ENCODE results near the gene RHBDF2.

The RHBDF2 gene

DNA sequence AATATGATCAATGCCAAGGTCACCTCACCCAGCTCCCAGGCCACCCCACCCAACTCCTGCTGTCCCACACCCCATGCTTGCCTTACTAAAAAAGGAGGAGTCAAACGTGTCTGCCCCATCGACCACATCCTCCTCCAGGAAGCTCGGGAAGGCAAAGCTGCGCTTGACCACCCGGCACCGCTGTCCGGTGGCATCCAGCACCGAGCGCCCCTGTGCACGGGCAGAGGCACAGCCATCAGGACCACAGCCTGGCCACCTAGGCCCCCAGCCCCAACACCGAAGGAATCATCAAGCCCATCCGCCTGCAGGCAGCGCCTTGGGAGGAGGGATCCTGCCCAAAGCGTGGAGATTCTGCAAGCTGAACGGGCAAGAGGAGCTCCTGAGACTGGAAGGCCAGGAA, 23.6 kb downstream of the RHBDF2 start:
- DNase-seq: no peak

- DNase-seq: no peak
These were observed 24.5 kb downstream of the RHBDF2 start for GRCh38 chr17:76476736-76477135.

GRCh38 chr17:76475302-76475701, 25.9 kb downstream of the RHBDF2 start:
- no peak for DNase-seq

- DNase-seq: no peak
These were observed 26.3 kb downstream of the RHBDF2 start for GRCh38 chr17:76474894-76475293.

GRCh38 chr17:76474238-76474637, 27.0 kb downstream of the RHBDF2 start:
- DNase-seq: no peak

- no peak for DNase-seq
These were observed 27.7 kb downstream of the RHBDF2 start for GRCh38 chr17:76473541-76473985.

GRCh38 chr17:76472726-76473125, 28.5 kb downstream of the RHBDF2 start:
- DNase-seq: no peak

DNA sequence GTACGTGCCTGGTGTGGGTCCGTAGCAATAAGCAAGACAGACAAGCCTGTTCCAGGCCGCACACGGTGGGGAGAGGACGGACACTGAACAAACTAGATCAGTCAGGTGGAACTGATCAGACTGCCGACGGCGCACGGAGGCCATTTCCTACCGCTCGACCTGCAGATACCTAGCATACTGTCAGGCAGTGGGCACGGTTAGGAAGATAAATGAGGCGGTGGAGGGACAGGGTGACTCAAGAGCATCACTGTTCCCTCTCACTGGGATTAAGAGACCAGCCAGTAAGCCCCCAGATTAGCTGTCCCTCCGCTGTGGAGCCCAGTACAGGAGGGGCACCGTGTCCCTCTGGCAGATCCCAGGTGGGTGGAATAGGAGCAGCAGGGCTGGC, 29.0 kb downstream of the RHBDF2 start:
- no peak for DNase-seq

GRCh38 chr17:76471498-76472257, 29.5 kb downstream of the RHBDF2 start:
- DNase-seq: no peak

DNA sequence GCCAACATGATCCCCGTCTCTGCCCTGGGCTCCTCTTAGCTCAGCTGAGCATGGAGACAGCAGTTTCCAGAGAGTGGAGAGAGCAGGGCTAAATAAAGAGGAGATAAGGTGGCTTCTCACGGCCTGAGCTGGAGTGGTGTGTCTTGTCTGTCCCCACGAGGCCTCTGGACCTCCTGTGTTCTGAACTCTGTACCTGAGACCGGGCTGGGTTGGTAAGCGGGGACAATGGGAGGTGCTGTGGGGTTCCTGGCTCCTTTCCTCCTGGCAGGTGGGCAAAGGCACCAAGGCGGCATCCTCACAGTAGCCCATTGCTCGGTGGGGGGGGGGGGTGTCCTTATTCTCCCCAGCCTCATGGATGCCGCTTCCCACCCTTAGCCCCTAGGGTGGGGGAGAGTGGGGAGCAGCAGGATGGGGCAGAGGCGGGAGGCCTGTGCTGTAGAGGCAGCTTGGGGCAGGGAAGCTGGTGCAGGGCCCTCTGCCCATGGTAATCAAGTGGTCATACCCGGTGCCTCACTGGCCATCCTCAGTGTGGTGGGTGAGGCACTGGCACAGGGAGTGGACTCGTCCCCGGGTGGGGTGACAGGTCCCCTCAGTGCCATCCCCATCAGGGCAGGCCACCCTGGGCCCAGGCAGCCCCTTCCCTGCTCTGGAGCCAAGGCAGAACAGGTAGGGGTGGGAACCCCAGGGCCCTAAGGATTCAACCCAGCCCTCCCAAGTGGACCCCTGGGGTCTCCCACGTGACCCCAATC, 31.1 kb downstream of the RHBDF2 start:
- no peak for DNase-seq

DNA sequence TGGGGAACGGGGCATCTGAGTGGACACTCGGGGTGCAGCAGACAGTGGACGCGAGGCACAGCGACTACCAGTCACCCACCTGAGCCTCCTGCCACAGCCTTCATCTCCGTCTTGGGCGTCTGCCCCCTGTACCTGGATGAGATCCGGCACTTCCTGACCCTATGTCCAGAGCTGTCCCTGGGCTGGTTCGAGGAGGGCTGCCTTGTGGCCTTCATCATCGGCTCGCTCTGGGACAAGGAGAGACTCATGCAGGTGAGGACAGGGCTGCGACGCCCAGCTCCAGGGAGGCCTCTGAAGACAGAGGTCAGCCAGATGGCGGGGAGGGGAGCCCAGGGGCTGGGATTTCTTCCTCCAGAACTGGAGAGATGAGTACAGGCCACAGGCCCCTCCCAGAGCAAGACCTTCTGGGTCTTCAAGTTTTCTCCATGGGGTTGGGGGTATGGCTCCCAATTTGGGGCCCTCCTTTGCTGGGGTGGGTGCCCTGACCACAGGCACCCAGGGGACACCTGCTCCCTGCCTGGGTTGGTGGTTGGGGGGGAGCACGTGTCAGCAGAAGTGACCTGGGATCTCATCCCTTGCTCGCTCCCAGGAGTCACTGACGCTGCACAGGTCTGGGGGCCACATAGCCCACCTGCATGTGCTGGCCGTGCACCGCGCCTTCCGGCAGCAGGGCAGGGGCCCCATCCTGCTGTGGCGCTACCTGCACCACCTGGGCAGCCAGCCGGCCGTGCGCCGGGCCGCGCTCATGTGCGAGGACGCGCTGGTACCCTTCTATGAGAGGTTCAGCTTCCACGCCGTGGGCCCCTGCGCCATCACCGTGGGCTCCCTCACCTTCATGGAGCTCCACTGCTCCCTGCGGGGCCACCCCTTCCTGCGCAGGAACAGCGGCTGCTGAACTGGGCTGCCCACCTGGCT, 31.9 kb downstream of the RHBDF2 start:
- no peak for DNase-seq

- no peak for DNase-seq
These were observed 32.6 kb downstream of the RHBDF2 start for GRCh38 chr17:76468634-76469010.

GRCh38 chr17:76467809-76468633, 33.2 kb downstream of the RHBDF2 start:
- no peak for DNase-seq

DNA sequence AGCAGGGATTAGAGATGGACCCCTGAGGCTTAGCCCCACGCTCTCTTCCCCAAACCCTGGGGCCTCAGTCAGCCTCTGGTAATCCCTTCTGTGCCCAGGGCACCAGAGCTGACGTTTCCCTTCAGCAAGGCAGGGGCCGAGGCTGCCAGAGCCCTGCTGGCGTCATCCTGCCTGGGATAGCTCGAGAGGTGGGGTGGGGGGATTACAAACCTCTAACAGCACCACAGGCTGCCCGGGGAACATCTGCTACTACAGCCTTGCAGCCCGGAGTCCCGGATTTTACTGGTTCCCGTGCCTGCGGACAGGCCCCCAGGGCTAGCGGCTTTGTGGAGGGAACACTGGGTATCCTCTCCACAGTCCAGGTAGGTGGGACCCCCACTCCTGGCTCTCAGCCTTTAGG, 33.9 kb downstream of the RHBDF2 start, which contains the start of gene AANAT:
AANAT (plus strand) TSS at position 238 of the 400 bp plus-strand sequence. CDS start 1,144 bp downstream, outside the sequence.
- DNase-seq: no peak

- no peak for DNase-seq
These were observed 34.5 kb downstream of the RHBDF2 start for GRCh38 chr17:76466775-76467130.

DNA sequence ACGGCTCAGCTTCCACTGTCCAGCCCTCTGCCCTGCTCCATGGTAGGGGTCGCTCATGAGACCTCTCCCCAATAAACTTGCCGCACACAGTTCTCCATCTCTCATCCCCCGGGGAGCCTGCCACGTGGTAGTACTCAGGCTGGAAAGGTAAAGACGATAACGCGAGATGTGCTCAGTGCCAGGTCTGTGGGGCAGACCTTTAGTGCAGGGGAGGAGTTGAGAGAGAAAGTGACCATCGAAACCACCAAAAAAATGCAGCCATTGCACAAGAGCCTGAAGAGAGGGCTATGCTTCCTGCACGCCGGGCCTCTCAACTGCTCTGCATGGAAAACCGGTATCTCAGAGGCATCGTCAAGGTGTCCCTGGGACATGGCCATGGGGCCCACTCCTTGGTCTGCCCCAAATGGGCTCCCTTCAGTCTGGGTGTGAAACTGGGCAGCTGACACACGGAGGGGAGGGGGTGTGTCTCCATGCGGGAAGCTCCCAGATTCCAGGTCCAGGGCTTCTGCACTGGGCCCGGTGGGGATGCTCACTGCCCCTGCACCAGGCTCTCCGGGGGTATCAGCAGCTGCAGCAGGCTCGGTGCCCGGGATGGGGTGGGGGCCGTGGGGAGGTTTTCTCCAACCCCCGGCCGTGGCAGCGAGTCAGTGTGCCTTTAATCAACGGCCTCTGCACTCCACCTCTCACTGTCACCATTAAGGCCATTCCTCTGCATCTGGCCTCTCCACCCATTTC, 38.5 kb downstream of the RHBDF2 start:
- no peak for DNase-seq

DNA sequence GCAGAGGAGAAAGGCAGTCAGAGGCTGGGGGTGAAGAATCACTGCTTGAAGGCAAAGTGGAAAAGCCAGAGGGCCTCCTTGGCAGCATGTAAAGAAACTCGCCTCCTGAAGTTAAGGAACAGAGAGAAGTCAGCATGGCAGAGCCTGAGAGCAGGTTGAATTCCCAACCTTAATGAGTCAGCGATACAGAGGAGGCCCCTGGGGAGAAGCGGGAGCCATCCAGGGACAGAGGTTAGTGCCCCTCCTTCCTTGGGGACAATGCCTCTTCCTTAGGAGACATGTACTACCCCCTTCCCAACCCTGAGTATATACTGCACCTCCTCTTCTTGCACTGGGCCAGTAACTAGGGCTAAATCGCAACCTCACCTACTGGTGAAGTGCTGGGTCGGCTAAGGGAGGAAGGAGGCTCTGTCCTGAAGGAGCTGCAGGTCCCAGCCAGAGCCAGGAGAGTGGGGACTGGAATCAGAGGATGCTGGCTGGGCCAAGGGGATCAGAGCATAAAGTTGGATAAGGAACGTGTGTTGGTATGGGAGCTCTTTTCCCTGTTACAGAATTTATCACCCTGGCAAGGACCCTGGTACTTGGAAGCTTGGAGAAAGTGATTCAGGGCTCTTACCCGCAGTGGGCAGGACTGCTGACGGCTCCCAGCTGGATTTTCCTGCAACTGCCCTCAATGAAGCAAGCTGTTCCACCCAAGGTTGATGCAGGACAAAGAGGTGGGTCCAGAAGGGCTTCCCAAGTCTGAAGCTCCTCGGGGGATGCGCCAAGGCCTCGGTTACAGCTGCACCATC, 39.3 kb downstream of the RHBDF2 start:
- no peak for DNase-seq

GRCh38 chr17:76459674-76460073, 41.5 kb downstream of the RHBDF2 start:
- no peak for DNase-seq

DNA sequence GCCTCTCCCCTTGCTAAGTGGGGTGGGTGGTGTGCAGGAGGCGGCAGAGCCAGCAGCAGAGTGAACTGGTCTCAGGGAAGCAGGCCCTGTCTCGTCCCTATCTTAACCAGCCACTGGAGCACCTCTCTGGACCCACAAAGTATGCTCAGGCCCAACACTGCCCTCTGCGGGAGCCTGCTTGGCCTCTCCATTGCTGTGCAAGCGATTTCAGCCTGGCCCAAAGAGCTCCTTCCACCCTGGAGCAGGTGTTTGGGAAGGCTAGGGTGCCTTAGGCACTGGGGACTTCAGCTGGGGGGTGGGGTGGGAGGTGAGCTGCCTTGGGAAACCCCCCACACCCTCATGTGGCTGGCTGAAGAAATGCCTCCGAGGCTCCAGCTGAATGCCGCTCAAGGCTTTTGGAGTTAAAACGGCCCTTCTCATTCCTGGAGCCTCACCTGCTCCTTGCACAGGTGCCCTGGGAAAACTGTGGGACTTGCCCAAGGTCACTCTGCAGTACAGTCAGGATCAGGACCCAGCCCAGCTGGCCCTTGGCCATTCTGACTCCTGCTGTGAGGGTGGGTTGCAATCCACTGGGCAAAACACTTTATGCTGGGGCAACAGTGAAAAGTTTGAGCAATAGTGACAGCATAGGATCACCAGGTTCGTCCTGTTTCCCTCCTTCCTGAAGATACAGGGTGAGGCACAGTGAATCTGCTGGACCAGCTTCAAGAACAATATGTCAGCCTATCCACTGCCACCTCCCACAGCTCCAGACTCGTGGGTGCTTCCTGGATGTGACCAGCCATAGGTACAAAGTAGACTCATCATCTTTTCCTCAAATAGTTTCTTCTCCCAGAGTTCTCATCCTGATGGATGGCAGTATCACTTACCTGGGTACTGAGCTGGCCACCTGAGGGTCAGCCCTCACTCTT, 42.4 kb downstream of the RHBDF2 start:
- DNase-seq: no peak

DNA sequence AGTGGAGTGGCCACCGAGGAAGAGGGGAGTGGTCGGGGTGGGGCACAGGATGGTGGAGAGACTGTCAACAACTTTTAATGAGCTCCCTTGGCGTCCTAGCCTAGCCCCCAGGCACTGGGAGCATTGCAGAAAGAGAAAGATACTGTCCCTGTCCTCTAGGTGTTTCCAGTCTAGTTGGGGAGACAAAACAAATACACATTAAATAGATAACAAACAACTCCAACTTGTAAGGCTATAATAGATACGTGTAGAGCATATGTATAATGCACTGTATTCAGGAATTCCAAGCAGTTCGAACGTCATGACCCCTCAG, 47.8 kb downstream of the RHBDF2 start:
- no peak for DNase-seq

Measured in activated CD4-positive, alpha-beta T cell treated with anti-CD3 and anti-CD28 coated beads, Interleukin-2, amount 50 U/mL, for 16 hours (primary cell).